ENCODE measurements around the gene GLO1.

DNA sequence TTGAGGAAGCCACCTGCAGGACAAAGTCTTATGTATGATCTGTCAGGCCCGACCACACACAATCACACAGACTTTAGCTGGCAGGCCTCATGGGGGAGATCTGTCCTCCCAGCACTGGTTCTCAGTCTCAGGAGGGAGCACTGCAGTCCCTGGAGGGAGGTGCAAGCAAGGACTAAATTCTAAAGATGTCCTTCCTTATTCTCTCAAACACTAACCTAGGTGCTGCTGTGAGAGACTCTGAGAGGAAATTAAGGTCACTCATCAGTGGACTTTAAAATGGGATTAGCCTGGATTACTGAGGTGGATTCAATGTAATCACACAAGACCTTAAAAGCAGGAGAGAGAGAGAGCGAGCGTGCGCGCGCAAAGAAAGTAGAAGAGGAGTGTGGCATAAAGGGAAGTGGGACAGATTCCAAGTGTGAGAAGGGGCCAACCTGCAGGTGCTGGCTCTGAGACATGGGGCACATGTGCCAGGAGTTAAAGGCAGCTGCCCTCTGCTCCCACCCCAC, 14.3 kb downstream of the GLO1 start:
- TF ChIP-seq POLR2A (IDR thresholded peaks at IDR 0.05; ENCODE audit: low read depth, low read length) (no peak), CTCF (IDR thresholded peaks at IDR 0.05; ENCODE audit: extremely low read depth in 1 of 2, insufficient read depth in 1 of 2, low read depth in 1 of 2, low read length in 2 of 2) (no peak)
